HL-60 (cell line): Measurements from ENCODE around the gene ARHGAP27.
"Not testable (repeated sequence)": the region's sequence is repeated elsewhere in the genome, so short reads cannot be mapped to it uniquely, and the experiment has no call there.

Experiments used
- POLR2AphosphoS5 ChIP-seq: IDR thresholded peaks from 2 replicates; pipeline ENCODE4 v1.6.1; 2012; ENCODE audit warnings: low read depth
- TF ChIP-seq, protein P1 (sequence below): IDR thresholded peaks from one replicate; pipeline ENCODE4 v1.5.1; 2011; ENCODE audit warnings: low read length, control low read depth, inconsistent platforms; ENCODE audit not compliant: insufficient read depth

DNA sequence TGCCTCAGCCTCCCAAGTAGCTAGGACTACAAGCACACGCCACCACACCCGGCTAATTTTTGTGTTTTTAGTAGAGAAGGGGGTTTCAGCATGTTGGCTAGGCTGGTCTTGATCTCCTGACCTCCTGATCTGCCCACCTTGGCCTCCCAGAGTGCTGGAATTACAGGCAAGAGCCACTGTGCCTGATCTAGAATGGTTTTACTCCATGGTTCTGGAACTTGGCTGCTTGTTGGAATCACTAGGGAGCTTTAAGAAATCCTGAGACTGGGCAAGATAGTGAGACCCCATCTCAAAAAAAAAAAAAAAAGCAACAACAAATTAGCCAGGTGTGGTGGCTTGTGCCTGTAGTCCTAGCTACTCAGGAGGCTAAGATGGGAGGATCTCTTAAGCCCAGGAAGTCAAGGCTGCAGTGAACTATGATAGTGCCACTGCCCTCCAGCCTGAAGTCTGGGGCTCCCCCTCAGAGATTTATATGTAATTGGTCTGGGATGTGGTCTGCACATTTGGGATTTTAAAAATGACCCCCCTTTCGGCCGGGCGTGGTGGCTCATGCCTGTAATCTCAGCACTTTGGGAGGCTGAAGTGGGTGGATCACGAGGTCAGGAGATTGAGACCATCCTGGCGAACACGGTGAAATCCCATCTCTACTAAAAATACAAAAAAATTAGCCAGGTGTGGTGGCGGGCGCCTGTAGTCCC is 88.6 kb downstream of the ARHGAP27 start:
- TF ChIP-seq, protein P1, sequence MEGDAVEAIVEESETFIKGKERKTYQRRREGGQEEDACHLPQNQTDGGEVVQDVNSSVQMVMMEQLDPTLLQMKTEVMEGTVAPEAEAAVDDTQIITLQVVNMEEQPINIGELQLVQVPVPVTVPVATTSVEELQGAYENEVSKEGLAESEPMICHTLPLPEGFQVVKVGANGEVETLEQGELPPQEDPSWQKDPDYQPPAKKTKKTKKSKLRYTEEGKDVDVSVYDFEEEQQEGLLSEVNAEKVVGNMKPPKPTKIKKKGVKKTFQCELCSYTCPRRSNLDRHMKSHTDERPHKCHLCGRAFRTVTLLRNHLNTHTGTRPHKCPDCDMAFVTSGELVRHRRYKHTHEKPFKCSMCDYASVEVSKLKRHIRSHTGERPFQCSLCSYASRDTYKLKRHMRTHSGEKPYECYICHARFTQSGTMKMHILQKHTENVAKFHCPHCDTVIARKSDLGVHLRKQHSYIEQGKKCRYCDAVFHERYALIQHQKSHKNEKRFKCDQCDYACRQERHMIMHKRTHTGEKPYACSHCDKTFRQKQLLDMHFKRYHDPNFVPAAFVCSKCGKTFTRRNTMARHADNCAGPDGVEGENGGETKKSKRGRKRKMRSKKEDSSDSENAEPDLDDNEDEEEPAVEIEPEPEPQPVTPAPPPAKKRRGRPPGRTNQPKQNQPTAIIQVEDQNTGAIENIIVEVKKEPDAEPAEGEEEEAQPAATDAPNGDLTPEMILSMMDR, result not testable (repeated sequence)
- not testable (repeated sequence) for TF ChIP-seq POLR2AphosphoS5
